CD4-positive, alpha-beta T cell (primary cell): ENCODE data around the gene TCIRG1. TPM values are rescaled to one million over a fixed set of nuclear protein-coding genes. Genes with fewer than 3 reads are reported as not detected.
A peak's percentile ranks its signal among the peaks of the same experiment; 100 is the strongest.

Source experiments
- ATAC-seq: fragments of 200-7000 bp; cut with Tn5 transposase; one replicate; pipeline ENCODE4 v1.10.0; 2022; ENCODE audit warnings: mild to moderate bottlenecking; ENCODE audit not compliant: poor library complexity
- CTCF ChIA-PET: fragments of 350-600 bp; sonication (Branson Sonifier 250); formaldehyde crosslinking; loops from one replicate; lab custom pipeline; 2021; ENCODE audit warnings: antibody characterized with exemption, inconsistent platforms; lab: Charles Lee
- POLR2A ChIA-PET: fragments of 350-600 bp; sonication (Branson Sonifier 250); formaldehyde crosslinking; loops from one replicate; lab custom pipeline; 2021; ENCODE audit warnings: antibody characterized with exemption, inconsistent platforms; lab: Charles Lee
- DNase-seq, 14 experiments: peaks; one replicate each; pipeline ENCODE4 v3.0.0-alpha.2; 2013 to 2020; ENCODE audit warnings: mixed read lengths in 2 of 14
- H3K27ac ChIP-seq, 2 donors: one replicate each; pipeline versions ENCODE4 v1.5.1 to v1.7.0; 2013; ENCODE audit warnings: low read length in 2 of 2, low read depth in 1 of 2, mild to moderate bottlenecking in 1 of 2
- H3K27me3 ChIP-seq, 2 experiments: 1 replicate in 1 of 2; 2 replicates in 1 of 2; pipeline versions ENCODE4 v1.6.1 to v1.7.0; 2013; ENCODE audit warnings: low read length in 2 of 2, control low read depth in 1 of 2, mild to moderate bottlenecking in 1 of 2, moderate library complexity in 1 of 2; ENCODE audit not compliant: insufficient read depth in 2 of 2, control insufficient read depth in 1 of 2
- H3K36me3 ChIP-seq: one replicate; pipeline ENCODE4 v1.6.1; 2013; ENCODE audit warnings: low read length, control low read depth; ENCODE audit not compliant: insufficient read depth
- H3K4me1 ChIP-seq: one replicate; pipeline ENCODE4 v1.6.1; 2013; ENCODE audit warnings: low read length, control low read depth; ENCODE audit not compliant: insufficient read depth
- H3K4me3 ChIP-seq: one replicate; pipeline ENCODE4 v1.5.1; 2013; ENCODE audit warnings: mild to moderate bottlenecking, low read length, moderate library complexity
- H3K9me3 ChIP-seq, 2 experiments: 1 replicate in 1 of 2; 2 replicates in 1 of 2; pipeline versions ENCODE4 v1.6.1 to v1.7.0; 2013; ENCODE audit warnings: low read length in 2 of 2, mild to moderate bottlenecking in 2 of 2, control low read depth in 1 of 2, moderate library complexity in 1 of 2; ENCODE audit not compliant: control insufficient read depth in 1 of 2, insufficient read depth in 1 of 2
- H3K27ac Mint-ChIP-seq: one replicate; pipeline ENCODE4 v1.8.0; 2020; ENCODE audit warnings: mixed read lengths
- H3K27me3 Mint-ChIP-seq: one replicate; pipeline ENCODE4 v1.8.0; 2021; ENCODE audit warnings: mixed read lengths
- H3K36me3 Mint-ChIP-seq: one replicate; pipeline ENCODE4 v1.8.0; 2021; ENCODE audit warnings: low read depth, mixed read lengths
- H3K4me1 Mint-ChIP-seq: one replicate; pipeline ENCODE4 v1.8.0; 2021; ENCODE audit warnings: low read depth, mixed read lengths
- H3K4me3 Mint-ChIP-seq: one replicate; pipeline ENCODE4 v1.8.0; 2020; ENCODE audit warnings: mild to moderate bottlenecking, mixed read lengths
- H3K9me3 Mint-ChIP-seq: one replicate; pipeline ENCODE4 v1.8.0; 2020; ENCODE audit warnings: mixed read lengths
- intact Hi-C, 2 experiments: fragments of 100-400 bp; cut with DNase I in 1 of 2; cut with micrococcal nuclease in 1 of 2; formaldehyde crosslinking; loops; one replicate each; pipeline versions ENCODE4 v1.15.1 to v1.9.0; 2023 to 2025; cut with DNase I, micrococcal nuclease
- total RNA-seq, 174 experiments: library from RNA in 2 of 174; stranded (reverse) in 2 of 174; gene quantifications; one replicate each; pipeline ENCODE4 v1.2.3 and lab custom pipeline; 2021 to 2026
- TF ChIP-seq, protein P1 (sequence below): fragments of 200-600 bp; IDR thresholded peaks from one replicate; pipeline ENCODE4 v1.8.0; 2022; ENCODE audit warnings: antibody characterized with exemption, mild to moderate bottlenecking

TCIRG1 gene
- total RNA-seq, 2 experiments from 2014 or later = 202 to 207 TPM

DNA sequence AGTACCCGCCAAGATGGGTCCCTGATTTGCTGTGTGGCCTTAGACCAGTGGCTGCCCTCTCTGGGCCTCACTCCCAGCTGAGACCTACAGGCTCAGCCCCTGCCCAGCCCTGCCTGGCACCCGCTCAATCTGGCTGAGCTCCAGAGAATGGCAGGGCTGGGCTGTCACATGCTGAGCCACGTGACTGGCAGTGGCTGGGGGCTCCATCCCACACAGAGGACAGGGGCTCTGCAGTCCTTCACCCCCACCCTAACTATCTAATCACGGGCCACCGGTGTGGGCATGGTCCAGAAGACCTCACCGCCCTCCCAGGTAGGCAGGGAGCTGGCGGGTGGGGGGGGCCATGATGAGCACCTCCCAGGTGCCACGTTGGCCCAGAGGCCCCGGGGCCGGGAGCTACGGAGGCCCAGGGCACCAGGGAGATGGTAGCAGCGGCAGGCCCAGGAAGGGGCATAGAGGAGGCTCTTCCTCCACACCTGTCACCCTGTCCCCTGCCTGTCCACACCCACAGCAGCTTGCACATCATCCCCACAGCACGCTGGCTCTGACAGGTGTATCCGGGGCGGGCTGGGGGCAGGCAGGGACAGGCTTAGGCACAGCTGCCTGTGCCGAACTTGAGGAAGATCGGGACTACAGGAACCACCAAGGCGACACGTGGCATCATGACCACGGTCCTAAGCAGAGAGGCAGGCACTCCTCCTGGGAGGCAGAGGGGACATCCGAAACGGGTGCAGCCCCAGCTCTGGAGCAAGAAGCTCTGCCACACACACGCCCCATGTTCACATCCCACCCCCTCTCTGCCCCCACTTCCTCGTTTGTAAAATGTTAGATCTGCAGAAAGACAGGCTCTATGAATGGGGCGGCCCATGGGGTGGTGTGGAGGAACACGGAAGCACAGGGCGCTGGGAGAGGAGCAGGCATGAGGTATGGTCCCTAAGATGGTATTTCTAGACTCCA is 30.2 kb upstream of the TCIRG1 start:
- POLR2A ChIA-PET = interaction anchor here (1.2 kb wide), 1 partner anchor 10 kb away, joined by 3 read pairs; no protein-coding TSS in a partner anchor
- Mint-ChIP-seq H3K36me3 (no peaks in the 10 kb centered on the region), H3K4me1 (peaks cover 18% of the 10 kb centered on the region), H3K27ac (peak overlapping the region; percentile 64), H3K27me3 (peaks cover 7% of the 10 kb centered on the region), H3K9me3 (no peaks in the 10 kb centered on the region), H3K4me3 (peak overlapping the region; percentile 20)
- no peaks in the 10 kb centered on the region for H3K27me3 ChIP-seq
- CTCF ChIA-PET = no interaction called here
- H3K27ac ChIP-seq = no peak overlapping the region
- peak; percentile 46 for ATAC-seq
- H3K9me3 ChIP-seq = peaks cover 0 to under 1% of the 10 kb centered on the region in 2 experiments
- intact Hi-C loops = loop anchor here (5.0 to 10.0 kb wide), 2 partner anchors 196 to 199 kb away; no protein-coding TSS in a partner anchor
- no peak for DNase-seq
- H3K36me3 ChIP-seq = no peaks in the 10 kb centered on the region
- no peak overlapping the region for H3K4me3 ChIP-seq
- H3K4me1 ChIP-seq = peaks cover 14% of the 10 kb centered on the region
- TF ChIP-seq, protein P1, sequence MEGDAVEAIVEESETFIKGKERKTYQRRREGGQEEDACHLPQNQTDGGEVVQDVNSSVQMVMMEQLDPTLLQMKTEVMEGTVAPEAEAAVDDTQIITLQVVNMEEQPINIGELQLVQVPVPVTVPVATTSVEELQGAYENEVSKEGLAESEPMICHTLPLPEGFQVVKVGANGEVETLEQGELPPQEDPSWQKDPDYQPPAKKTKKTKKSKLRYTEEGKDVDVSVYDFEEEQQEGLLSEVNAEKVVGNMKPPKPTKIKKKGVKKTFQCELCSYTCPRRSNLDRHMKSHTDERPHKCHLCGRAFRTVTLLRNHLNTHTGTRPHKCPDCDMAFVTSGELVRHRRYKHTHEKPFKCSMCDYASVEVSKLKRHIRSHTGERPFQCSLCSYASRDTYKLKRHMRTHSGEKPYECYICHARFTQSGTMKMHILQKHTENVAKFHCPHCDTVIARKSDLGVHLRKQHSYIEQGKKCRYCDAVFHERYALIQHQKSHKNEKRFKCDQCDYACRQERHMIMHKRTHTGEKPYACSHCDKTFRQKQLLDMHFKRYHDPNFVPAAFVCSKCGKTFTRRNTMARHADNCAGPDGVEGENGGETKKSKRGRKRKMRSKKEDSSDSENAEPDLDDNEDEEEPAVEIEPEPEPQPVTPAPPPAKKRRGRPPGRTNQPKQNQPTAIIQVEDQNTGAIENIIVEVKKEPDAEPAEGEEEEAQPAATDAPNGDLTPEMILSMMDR = no peak

DNA sequence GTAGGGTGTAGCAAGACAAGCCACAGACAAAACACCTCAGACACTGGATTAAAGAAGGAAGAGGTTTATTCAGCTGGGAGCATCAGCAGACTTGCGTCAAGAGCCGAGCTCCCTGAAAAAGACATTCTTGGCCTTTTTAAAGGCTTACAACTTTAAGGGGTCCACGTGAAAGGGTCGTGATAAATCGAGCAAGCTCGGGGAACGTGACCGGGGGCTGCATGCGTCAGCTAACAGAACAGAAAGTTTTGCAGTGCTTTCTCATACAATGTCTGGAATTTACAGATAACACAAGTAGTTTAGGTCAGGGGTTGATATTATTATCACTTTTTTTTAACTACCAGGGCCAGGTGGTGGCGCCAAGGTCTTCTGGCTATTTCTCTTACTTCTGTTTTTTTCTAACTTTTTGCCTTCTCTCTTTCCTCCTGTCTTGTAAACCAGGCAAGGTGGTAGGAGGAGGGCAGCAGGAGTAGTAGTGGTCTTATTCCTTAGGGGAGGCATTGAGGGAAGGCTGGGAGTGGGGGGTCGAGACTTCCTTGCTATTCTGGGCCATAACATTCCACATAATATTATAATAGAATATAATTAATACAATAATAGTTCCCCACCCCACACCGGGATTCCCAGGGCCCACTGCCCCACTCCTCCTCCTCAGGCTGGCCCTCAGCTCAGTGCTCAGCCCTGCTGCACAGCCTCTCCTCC is 29.3 kb upstream of the TCIRG1 start:
- Mint-ChIP-seq H3K36me3 (no peaks in the 10 kb centered on the region), H3K4me3 (no peak overlapping the region), H3K27me3 (peaks cover 7% of the 10 kb centered on the region), H3K9me3 (no peaks in the 10 kb centered on the region), H3K4me1 (peaks cover 14% of the 10 kb centered on the region), H3K27ac (peak overlapping the region; percentile 64)
- TF ChIP-seq, protein P1 = no peak
- no peak overlapping the region for H3K4me3 ChIP-seq
- ChIA-PET POLR2A (no interaction called here), CTCF (no interaction called here)
- no peak overlapping the region for H3K27ac ChIP-seq
- H3K4me1 ChIP-seq = peaks cover 8% of the 10 kb centered on the region
- no peaks in the 10 kb centered on the region for H3K27me3 ChIP-seq
- H3K36me3 ChIP-seq = no peaks in the 10 kb centered on the region
- peaks cover 0 to 4% of the 10 kb centered on the region in 2 experiments for H3K9me3 ChIP-seq
- no peak for ATAC-seq
- DNase-seq = peak in 2 of 14 experiments; percentile 20 to 27
- intact Hi-C loops = loop anchor here (5.0 to 10.0 kb wide), 2 partner anchors 195 to 198 kb away; no protein-coding TSS in a partner anchor
